T-helper 17 cell (primary cell): ENCODE measurements around the gene OAT. TPM values are rescaled to one million over a fixed set of nuclear protein-coding genes. Genes with fewer than 3 reads are reported as not detected.

Experiments used
- total RNA-seq, 4 donors: library from RNA in 2 of 4; stranded (reverse) in 2 of 4; gene quantifications; one replicate each; pipeline ENCODE4 v1.2.3 and lab custom pipeline; 2022 to 2026

Gene OAT
- total RNA-seq, 2 donors from 2014 or later = 26.2 to 27.1 TPM

Other genes with a start within 250 kb of the OAT start
- gene NKX1-2, start 31.1 kb upstream of the OAT start, total RNA-seq = not detected
- 10 to 100 TPM; 19.9 to 21.1 TPM for gene LHPP, start 42.9 kb upstream of the OAT start, total RNA-seq